ENCODE data around the gene MDC1.

The MDC1 gene

GRCh38 chr6:30686009-30686907 lies 30.8 kb downstream of the MDC1 start, which contains the start of gene PPP1R18 (continued):
- TF ChIP-seq ZBTB26 (tag by site-specific recombination; optimal IDR thresholded peaks at IDR 0.05) (peak; percentile 51), KLF9 (tag by site-specific recombination; IDR thresholded peaks at IDR 0.05; ENCODE audit: low read depth) (peak; percentile 34; the same call in 1 of the 2 replicates), ZNF692 (tag by site-specific recombination; IDR thresholded peaks at IDR 0.05) (peak; percentile 52; the same call in 1 of the 2 replicates), ZNF600 (tag by site-specific recombination; IDR thresholded peaks at IDR 0.05) (peak; percentile 85), PATZ1 (tag by site-specific recombination; IDR thresholded peaks at IDR 0.05) (peak; percentile 41; the same call in 1 of the 2 replicates), ZNF248 (tag by site-specific recombination; IDR thresholded peaks at IDR 0.05) (no peak), EGR2 (tag by site-specific recombination; IDR thresholded peaks at IDR 0.05; ENCODE audit: low read depth) (peak; percentile 56), ZXDB (tag by site-specific recombination; IDR thresholded peaks at IDR 0.05) (no peak), ZNF558 (tag by site-specific recombination; IDR thresholded peaks at IDR 0.05) (no peak), ZNF645 (tag by site-specific recombination; IDR thresholded peaks at IDR 0.05) (peak; percentile 53; the same call in 1 of the 2 replicates), ZNF580 (tag by site-specific recombination; IDR thresholded peaks at IDR 0.05) (no peak), ZNF280C (tag by site-specific recombination; IDR thresholded peaks at IDR 0.05) (no peak), HIC1 (tag by site-specific recombination; IDR thresholded peaks at IDR 0.05) (0 out of 2 replicates have a peak, but pooled peaks have one; percentile 9), PRDM1 (tag by site-specific recombination; IDR thresholded peaks at IDR 0.05) (peak; percentile 100), PRDM10 (tag by site-specific recombination; IDR thresholded peaks at IDR 0.05) (peak; percentile 84), KLF7 (tag by site-specific recombination; IDR thresholded peaks at IDR 0.05; ENCODE audit: borderline replicate concordance) (peak; percentile 60), ZNF433 (tag by site-specific recombination; IDR thresholded peaks at IDR 0.05; ENCODE audit: low read depth) (0 out of 2 replicates have a peak, but pooled peaks have one; percentile 13), ATF2 (tag by site-specific recombination; IDR thresholded peaks at IDR 0.05; ENCODE audit: low read depth) (no peak), ZBTB20 (tag by site-specific recombination; IDR thresholded peaks at IDR 0.05) (peak; percentile 85), OSR2 (tag by site-specific recombination; IDR thresholded peaks at IDR 0.05) (no peak), ZNF223 (tag by site-specific recombination; IDR thresholded peaks at IDR 0.05) (peak; percentile 76; the same call in 1 of the 2 replicates)
